ENCODE measurements around the gene HMGCL.
"Not testable (repeated sequence)": the region's sequence is repeated elsewhere in the genome, so short reads cannot be mapped to it uniquely, and the experiment has no call there.

The HMGCL gene

DNA sequence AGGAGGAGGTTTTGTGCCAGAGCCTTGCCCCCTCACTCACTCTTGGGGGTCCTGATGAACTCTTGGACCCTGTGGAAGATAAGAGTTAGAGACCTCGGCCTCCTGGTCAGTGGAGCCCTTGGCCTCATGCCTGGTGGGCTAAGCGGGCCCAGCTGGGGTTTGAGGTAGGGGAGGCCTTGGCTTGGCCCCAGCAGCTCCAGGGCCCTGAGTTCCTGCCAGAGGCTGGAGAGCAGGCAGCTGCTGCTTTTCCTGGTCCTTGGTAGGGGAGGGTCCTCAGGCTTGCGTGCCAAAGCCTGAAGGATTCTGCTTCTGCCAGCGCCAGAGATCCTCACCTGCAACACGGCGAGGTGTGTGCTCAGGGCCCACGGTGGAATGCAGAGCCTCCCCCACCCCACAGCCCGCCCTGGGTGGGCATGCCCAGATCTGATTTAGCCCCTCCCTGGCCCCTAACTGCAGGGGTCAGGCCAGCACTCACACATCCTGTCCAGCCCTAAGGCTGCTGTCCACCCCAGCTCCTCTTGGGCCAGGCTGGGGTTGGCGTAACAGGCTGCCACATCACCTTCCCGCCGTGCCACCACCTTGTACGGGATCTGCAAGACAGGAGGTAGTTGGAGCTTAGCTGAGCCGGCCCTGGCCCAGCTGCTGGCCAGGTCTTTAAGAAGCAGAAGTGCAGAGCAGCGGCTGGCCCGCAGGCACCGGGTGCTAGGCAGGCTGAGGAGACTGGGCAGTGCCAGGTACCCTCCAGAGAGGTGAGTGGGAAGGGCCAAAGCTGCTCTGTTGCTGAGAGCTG is 29.4 kb downstream of the HMGCL start:
- TF ChIP-seq, protein P1, sequence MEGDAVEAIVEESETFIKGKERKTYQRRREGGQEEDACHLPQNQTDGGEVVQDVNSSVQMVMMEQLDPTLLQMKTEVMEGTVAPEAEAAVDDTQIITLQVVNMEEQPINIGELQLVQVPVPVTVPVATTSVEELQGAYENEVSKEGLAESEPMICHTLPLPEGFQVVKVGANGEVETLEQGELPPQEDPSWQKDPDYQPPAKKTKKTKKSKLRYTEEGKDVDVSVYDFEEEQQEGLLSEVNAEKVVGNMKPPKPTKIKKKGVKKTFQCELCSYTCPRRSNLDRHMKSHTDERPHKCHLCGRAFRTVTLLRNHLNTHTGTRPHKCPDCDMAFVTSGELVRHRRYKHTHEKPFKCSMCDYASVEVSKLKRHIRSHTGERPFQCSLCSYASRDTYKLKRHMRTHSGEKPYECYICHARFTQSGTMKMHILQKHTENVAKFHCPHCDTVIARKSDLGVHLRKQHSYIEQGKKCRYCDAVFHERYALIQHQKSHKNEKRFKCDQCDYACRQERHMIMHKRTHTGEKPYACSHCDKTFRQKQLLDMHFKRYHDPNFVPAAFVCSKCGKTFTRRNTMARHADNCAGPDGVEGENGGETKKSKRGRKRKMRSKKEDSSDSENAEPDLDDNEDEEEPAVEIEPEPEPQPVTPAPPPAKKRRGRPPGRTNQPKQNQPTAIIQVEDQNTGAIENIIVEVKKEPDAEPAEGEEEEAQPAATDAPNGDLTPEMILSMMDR (conservative IDR thresholded peaks at IDR 0.05; ENCODE audit: control insufficient read depth, insufficient read depth, low read depth, low read length), result no peak
- no peak for DNase-seq (ENCODE audit: low read depth)
- H3K4me3 ChIP-seq (ENCODE audit: control insufficient read depth, low read depth, low read length), result no peak overlapping the region

DNA sequence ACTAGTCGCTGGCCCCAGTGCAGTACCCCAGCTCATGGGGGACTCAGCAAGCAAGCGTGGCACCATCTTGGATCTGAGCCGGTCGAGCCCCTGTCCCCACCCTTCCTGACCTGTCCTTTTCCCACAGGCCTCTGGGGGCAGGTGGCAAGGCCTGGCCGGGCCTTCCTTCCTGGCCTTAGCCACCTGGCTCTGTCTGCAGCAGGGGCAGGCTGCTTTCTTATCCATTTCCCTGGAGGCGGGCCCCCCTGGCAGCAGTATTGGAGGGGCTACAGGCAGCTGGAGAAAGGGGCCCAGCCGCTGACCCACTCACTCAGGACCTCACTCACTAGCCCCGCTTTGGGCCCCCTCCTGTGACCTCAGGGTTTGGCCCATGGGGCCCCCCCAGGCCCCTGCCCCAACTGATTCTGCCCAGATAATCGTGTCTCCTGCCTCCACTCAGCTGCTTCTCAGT is 30.5 kb downstream of the HMGCL start:
- DNase-seq (ENCODE audit: low read depth); H3K4me3 ChIP-seq (ENCODE audit: control insufficient read depth, low read depth, low read length): not testable (repeated sequence)

- TF ChIP-seq, protein P1 (conservative IDR thresholded peaks at IDR 0.05; ENCODE audit: control insufficient read depth, insufficient read depth, low read depth, low read length), result no peak
- no peak for DNase-seq (ENCODE audit: low read depth)
- H3K4me3 ChIP-seq (ENCODE audit: control insufficient read depth, low read depth, low read length), result no peak overlapping the region
Observed at GRCh38 chr1:23793861-23794731, 31.1 kb downstream of the HMGCL start.

- peak; percentile 60 for DNase-seq (ENCODE audit: low read depth)
- TF ChIP-seq, protein P1 (conservative IDR thresholded peaks at IDR 0.05; ENCODE audit: control insufficient read depth, insufficient read depth, low read depth, low read length), result no peak
- no peak overlapping the region for H3K4me3 ChIP-seq (ENCODE audit: control insufficient read depth, low read depth, low read length)
Observed at GRCh38 chr1:23793018-23793781, 32.0 kb downstream of the HMGCL start.

- peak overlapping the region; percentile 90 for H3K4me3 ChIP-seq (ENCODE audit: control insufficient read depth, low read depth, low read length)
- DNase-seq (ENCODE audit: low read depth), result no peak
Observed at GRCh38 chr1:23792151-23792945, 32.9 kb downstream of the HMGCL start.

GRCh38 chr1:23791516-23792047 is 33.6 kb downstream of the HMGCL start:
- TF ChIP-seq, protein P1 (conservative IDR thresholded peaks at IDR 0.05; ENCODE audit: control insufficient read depth, insufficient read depth, low read depth, low read length), result no peak
- no peak for DNase-seq (ENCODE audit: low read depth)
- peak overlapping the region; percentile 90 for H3K4me3 ChIP-seq (ENCODE audit: control insufficient read depth, low read depth, low read length)

More at GRCh38 chr1:23792151-23792945, 32.9 kb downstream of the HMGCL start:
- TF ChIP-seq, protein P1 (conservative IDR thresholded peaks at IDR 0.05; ENCODE audit: control insufficient read depth, insufficient read depth, low read depth, low read length), result no peak
